ENCODE measurements around the gene ETV1. TPM values are rescaled to one million over a fixed set of nuclear protein-coding genes. Genes with fewer than 3 reads are reported as not detected.

Gene ETV1
- total RNA-seq, 3 donors from 2014 or later, result 3.2 to 10.1 (median 5.6) TPM

GRCh38 chr7:13848681-13849131 is 140.8 kb downstream of the ETV1 start:
- Histone ChIP-seq H3K36me3 (no peaks in the 10 kb centered on the region), H3K4me3 (no peak overlapping the region), H3K27ac (no peak overlapping the region), H3K27me3 (no peaks in the 10 kb centered on the region), H3K9me3 (no peaks in the 10 kb centered on the region), H3K4me1 (no peaks in the 10 kb centered on the region)
- intact Hi-C loops (cut with DNase I; ENCODE audit: low total_unique reads), result no loop called here
- no peak for DNase-seq (ENCODE audit: low spot score in 2 of 2)
- no peak for TF ChIP-seq POLR2AphosphoS5 (IDR thresholded peaks at IDR 0.05)
- no peak for TF ChIP-seq POLR2A (IDR thresholded peaks at IDR 0.05)
- TF ChIP-seq, protein P1, sequence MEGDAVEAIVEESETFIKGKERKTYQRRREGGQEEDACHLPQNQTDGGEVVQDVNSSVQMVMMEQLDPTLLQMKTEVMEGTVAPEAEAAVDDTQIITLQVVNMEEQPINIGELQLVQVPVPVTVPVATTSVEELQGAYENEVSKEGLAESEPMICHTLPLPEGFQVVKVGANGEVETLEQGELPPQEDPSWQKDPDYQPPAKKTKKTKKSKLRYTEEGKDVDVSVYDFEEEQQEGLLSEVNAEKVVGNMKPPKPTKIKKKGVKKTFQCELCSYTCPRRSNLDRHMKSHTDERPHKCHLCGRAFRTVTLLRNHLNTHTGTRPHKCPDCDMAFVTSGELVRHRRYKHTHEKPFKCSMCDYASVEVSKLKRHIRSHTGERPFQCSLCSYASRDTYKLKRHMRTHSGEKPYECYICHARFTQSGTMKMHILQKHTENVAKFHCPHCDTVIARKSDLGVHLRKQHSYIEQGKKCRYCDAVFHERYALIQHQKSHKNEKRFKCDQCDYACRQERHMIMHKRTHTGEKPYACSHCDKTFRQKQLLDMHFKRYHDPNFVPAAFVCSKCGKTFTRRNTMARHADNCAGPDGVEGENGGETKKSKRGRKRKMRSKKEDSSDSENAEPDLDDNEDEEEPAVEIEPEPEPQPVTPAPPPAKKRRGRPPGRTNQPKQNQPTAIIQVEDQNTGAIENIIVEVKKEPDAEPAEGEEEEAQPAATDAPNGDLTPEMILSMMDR (IDR thresholded peaks at IDR 0.05), result no peak

DNA sequence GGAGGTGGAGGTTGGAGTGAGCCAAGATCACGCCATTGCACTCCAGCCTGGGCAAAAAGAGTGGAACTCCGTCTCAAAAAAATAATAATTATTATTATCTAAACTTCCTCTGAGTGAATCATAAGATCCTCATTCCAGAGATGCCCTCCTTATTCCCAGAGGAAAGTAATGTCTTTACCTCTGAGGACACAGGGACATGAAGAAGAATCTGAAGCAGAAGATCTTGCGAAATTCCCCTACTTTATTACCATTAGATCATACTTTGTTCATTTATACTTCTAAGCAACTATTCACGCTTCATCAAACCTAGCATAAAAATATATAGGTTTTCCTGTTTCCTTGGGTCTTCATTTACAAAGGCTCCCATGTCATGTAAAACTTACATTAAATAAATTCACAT is 143.1 kb downstream of the ETV1 start:
- H3K27ac ChIP-seq, result no peak overlapping the region
- no peak overlapping the region for H3K4me3 ChIP-seq
- no peaks in the 10 kb centered on the region for H3K9me3 ChIP-seq
- no peaks in the 10 kb centered on the region for H3K4me1 ChIP-seq
- intact Hi-C loops (cut with DNase I; ENCODE audit: low total_unique reads), result no loop called here
- TF ChIP-seq POLR2A (IDR thresholded peaks at IDR 0.05), result no peak
- no peak for TF ChIP-seq POLR2AphosphoS5 (IDR thresholded peaks at IDR 0.05)
- TF ChIP-seq, protein P1 (IDR thresholded peaks at IDR 0.05), result no peak
- no peaks in the 10 kb centered on the region for H3K36me3 ChIP-seq
- no peaks in the 10 kb centered on the region for H3K27me3 ChIP-seq
- no peak for DNase-seq (ENCODE audit: low spot score in 2 of 2)

- no peak for DNase-seq (ENCODE audit: low spot score in 2 of 2)
Measured at GRCh38 chr7:13845601-13846000, 143.9 kb downstream of the ETV1 start.

DNA sequence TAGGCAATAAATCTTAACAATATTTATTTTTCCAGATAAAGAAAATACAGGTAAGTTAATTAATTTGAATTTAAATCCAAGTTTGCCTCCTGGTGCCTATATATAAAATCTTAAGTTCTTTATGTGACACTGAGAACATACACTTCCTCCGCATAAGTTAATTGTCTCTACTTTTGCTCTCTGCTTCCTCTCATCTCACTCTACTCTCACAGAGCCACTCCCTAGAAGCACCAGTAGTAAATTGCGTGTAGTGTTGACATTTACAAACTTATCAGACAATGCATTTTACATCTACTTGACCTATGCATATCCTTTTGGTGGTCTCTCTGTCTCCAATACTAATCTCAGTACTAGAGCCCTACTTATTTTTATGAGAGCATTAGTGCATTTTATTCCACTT is 144.5 kb downstream of the ETV1 start:
- TF ChIP-seq POLR2A (IDR thresholded peaks at IDR 0.05), result no peak
- TF ChIP-seq, protein P1 (IDR thresholded peaks at IDR 0.05), result no peak
- TF ChIP-seq POLR2AphosphoS5 (IDR thresholded peaks at IDR 0.05), result no peak
- intact Hi-C loops (cut with DNase I; ENCODE audit: low total_unique reads), result no loop called here
- DNase-seq (ENCODE audit: low spot score in 2 of 2), result no peak

More at GRCh38 chr7:13845601-13846000, 143.9 kb downstream of the ETV1 start:
- H3K4me1 ChIP-seq, result no peaks in the 10 kb centered on the region
- no peak for TF ChIP-seq POLR2AphosphoS5 (IDR thresholded peaks at IDR 0.05)
- no peak for TF ChIP-seq POLR2A (IDR thresholded peaks at IDR 0.05)
- TF ChIP-seq, protein P1 (IDR thresholded peaks at IDR 0.05), result no peak
- H3K36me3 ChIP-seq, result no peaks in the 10 kb centered on the region
- H3K27ac ChIP-seq, result no peak overlapping the region
- no peaks in the 10 kb centered on the region for H3K9me3 ChIP-seq
- no peaks in the 10 kb centered on the region for H3K27me3 ChIP-seq
- intact Hi-C loops (cut with DNase I; ENCODE audit: low total_unique reads), result no loop called here
- no peak overlapping the region for H3K4me3 ChIP-seq

DNA sequence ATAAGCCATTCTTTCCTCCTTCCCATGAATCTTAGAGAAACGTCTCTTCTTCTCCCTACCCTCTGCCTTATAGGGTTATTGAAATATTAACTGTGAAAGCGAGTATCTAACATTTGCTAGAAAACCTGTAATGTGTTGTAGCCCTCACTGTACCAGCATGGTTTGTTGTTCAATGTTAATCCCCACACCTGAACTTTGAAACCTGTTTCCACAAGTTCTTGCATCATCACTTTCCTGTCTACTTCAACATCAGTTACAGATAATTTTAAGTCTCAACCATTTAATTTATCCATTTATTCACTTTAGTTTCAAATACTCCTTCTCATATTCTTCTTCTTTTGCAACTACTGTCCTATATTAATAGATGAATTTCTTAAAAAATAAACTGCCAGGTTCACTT is 148.2 kb downstream of the ETV1 start:
- DNase-seq (ENCODE audit: low spot score in 2 of 2), result no peak
- Histone ChIP-seq H3K4me3 (no peak overlapping the region), H3K27me3 (no peaks in the 10 kb centered on the region), H3K36me3 (no peaks in the 10 kb centered on the region), H3K27ac (no peak overlapping the region), H3K9me3 (no peaks in the 10 kb centered on the region), H3K4me1 (no peaks in the 10 kb centered on the region)
- intact Hi-C loops (cut with DNase I; ENCODE audit: low total_unique reads), result no loop called here
- TF ChIP-seq, protein P1 (IDR thresholded peaks at IDR 0.05), result no peak
- no peak for TF ChIP-seq POLR2A (IDR thresholded peaks at IDR 0.05)
- TF ChIP-seq POLR2AphosphoS5 (IDR thresholded peaks at IDR 0.05), result no peak

More for the DNA sequence above, 144.5 kb downstream of the ETV1 start:
- H3K4me1 ChIP-seq, result no peaks in the 10 kb centered on the region
- no peaks in the 10 kb centered on the region for H3K36me3 ChIP-seq
- no peaks in the 10 kb centered on the region for H3K27me3 ChIP-seq
- H3K27ac ChIP-seq, result no peak overlapping the region
- no peaks in the 10 kb centered on the region for H3K9me3 ChIP-seq
- no peak overlapping the region for H3K4me3 ChIP-seq

Measured in breast epithelium (tissue), 4 donors.